ENCODE data around the gene BACH2. TPM values are rescaled to one million over a fixed set of nuclear protein-coding genes. Genes with fewer than 3 reads are reported as not detected.

Gene BACH2
- total and polyA plus RNA-seq, 2 of the 4 experiments (the other 2 are of a cell fraction): 1.3 to 1.4 TPM

GRCh38 chr6:90083891-90084290 is 212.8 kb downstream of the BACH2 start:
- Histone ChIP-seq H2AK5ac (ENCODE audit: low read depth, low read length) (no peak overlapping the region), H3K9me1 (ENCODE audit: insufficient read depth, low read length) (no peaks in the 10 kb centered on the region), H3K14ac (replicated peaks; ENCODE audit: low read depth, low read length) (no peak overlapping the region), H2BK120ac (ENCODE audit: low read depth, low read length) (no peak overlapping the region), H3K36me3 (ENCODE audit: control insufficient read depth, insufficient read depth, low read length) (no peaks in the 10 kb centered on the region), H3K56ac (ENCODE audit: extremely low read depth, insufficient read depth, low read length) (no peak overlapping the region), H2BK5ac (ENCODE audit: low read depth, low read length, poor library complexity, severe bottlenecking) (no peak overlapping the region), H3K27me3 (ENCODE audit: control insufficient read depth, insufficient read depth, low read length) (no peaks in the 10 kb centered on the region), H3K4me2 (ENCODE audit: low read depth, low read length) (no peak overlapping the region), H3K79me1 (ENCODE audit: low read depth in 1 of 2, low read length in 2 of 2) (no peaks in the 10 kb centered on the region), H2AFZ (replicated peaks; ENCODE audit: low read length, poor library complexity) (no peak overlapping the region), H3K9ac (ENCODE audit: low read depth, low read length) (no peak overlapping the region), H2AK9ac (replicated peaks; ENCODE audit: low read depth, low read length, poor library complexity) (no peak overlapping the region), H2BK20ac (ENCODE audit: low read depth, low read length) (no peak overlapping the region), H3K4me3 (ENCODE audit: insufficient read depth, low read depth, low read length) (no peak overlapping the region), H4K91ac (ENCODE audit: insufficient read depth, low read depth, low read length) (no peak overlapping the region), H2BK15ac (ENCODE audit: low read depth, low read length) (no peak overlapping the region), H3K9me3 (ENCODE audit: control insufficient read depth, insufficient read depth, low read length) (no peaks in the 10 kb centered on the region), H3K23ac (ENCODE audit: low read depth, low read length) (no peak overlapping the region), H4K20me1 (ENCODE audit: insufficient read depth, low read length) (no peaks in the 10 kb centered on the region), H3K27ac (ENCODE audit: insufficient read depth, low read length) (no peak overlapping the region), H4K8ac (ENCODE audit: low read depth in 2 of 2, low read length in 2 of 2) (no peak overlapping the region), H3K4me1 (ENCODE audit: control insufficient read depth, insufficient read depth, low read length) (peaks cover 2% of the 10 kb centered on the region), H3K4ac (ENCODE audit: low read depth, low read length) (no peak overlapping the region), H4K5ac (ENCODE audit: low read depth, low read length) (no peak overlapping the region), H3K18ac (ENCODE audit: low read depth, low read length) (no peak overlapping the region)
- no peak for DNase-seq
- dilution Hi-C loops (cut with HindIII; ENCODE audit: low sequenced_read_pairs, unreplicated experiment): no loop called here
- TF ChIP-seq POLR2A (IDR thresholded peaks at IDR 0.05; ENCODE audit: low read depth, low read length) (no peak), RFX5 (IDR thresholded peaks at IDR 0.05; ENCODE audit: low read depth, low read length) (no peak), SMC3 (IDR thresholded peaks at IDR 0.05; ENCODE audit: low read depth, low read length) (no peak), BHLHE40 (IDR thresholded peaks at IDR 0.05; ENCODE audit: low read depth, low read length) (no peak)
- ChIA-PET POLR2A (ENCODE audit: unreplicated experiment) (no interaction called here), CTCF (interaction anchor here (0.5 to 1.0 kb wide), 3 partner anchors 33 to 1109 kb away, joined by 3 to 6 read pairs (median 4); no protein-coding TSS in a partner anchor)
- in situ Hi-C loops (cut with MboI; ENCODE audit: low sequenced_read_pairs): no loop called here
- no TSS peak for BruUV-seq (replicated peaks)
- ATAC-seq (ENCODE audit: low read depth): no peak
- intact Hi-C loops (cut with micrococcal nuclease): no loop called here
- WGBS, 2 experiments (ENCODE audit: extremely low coverage in 2 of 2, insufficient read length in 1 of 2): 100% methylated on average over 1 of the region's 4 CpGs; no CpG with 5 or more reads in 1 of the 2 experiments
